GM18861 (cell line): ENCODE data around the gene GRIK2.
"Not testable (repeated sequence)": the region's sequence is repeated elsewhere in the genome, so short reads cannot be mapped to it uniquely, and the experiment has no call there.

ENCODE experiments used
- ATAC-seq: cut with Tn5 transposase; IDR thresholded peaks from one replicate; pipeline ENCODE4 v1.9.1; 2021; ENCODE audit not compliant: unreplicated experiment

GRIK2 gene

DNA sequence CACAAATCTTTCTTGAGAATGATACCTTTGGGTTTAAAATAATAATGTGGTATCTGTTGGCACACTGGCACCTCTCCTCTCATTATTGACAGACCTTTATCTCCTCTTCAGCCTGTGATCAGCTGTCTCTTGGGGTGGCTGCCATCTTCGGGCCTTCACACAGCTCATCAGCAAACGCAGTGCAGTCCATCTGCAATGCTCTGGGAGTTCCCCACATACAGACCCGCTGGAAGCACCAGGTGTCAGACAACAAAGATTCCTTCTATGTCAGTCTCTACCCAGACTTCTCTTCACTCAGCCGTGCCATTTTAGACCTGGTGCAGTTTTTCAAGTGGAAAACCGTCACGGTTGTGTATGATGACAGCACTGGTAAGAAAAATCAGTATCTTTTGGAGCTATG lies 232.8 kb downstream of the GRIK2 start:
- no peak for ATAC-seq

- ATAC-seq, result no peak
Observed at GRCh38 chr6:101630941-101631340, 237.4 kb downstream of the GRIK2 start.

- ATAC-seq, result no peak
Observed at GRCh38 chr6:101633081-101633480, 239.6 kb downstream of the GRIK2 start.

GRCh38 chr6:101638865-101639264 lies 245.4 kb downstream of the GRIK2 start:
- ATAC-seq, result not testable (repeated sequence)

DNA sequence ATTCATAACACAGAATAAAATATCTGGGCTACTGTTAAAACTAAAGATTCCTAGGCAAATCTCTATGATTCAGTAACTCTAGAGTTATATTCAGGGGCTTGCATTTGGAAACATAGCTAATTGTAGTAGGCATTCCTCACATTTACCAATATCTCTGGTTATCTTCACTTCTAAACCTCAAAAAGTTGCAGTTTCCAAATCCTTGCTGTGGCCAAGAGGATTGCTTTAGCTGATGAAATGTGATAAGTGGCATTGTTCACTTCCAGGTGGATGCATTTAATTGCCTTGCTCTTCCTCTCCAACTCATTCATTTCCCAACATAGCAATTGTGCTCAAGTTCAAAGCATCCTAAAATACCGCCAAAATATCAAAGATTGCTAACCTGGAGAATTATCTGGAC lies 246.6 kb downstream of the GRIK2 start:
- no peak for ATAC-seq

GRCh38 chr6:101645770-101646169 lies 252.3 kb downstream of the GRIK2 start:
- ATAC-seq, result no peak

GRCh38 chr6:101650402-101651100 lies 257.0 kb downstream of the GRIK2 start:
- ATAC-seq, result no peak

GRCh38 chr6:101652079-101652478 lies 258.6 kb downstream of the GRIK2 start:
- no peak for ATAC-seq

DNA sequence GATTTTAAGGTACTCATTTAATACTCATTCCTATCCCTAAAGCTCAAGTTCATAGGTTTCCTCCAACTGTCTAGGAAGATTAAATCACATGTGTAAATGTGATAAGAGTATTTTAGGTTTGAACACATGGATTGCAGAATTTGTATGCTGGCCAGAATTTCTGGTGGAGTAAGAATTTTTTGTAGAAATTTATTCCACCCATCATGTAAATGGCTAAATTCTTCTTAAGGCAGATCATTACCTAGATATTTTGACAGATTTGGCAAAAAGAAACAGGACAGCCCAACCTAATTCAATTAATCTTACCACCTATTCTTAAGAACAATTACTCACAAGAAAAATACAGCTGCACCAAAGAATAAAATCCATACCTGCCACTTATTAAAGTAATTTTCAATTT lies 261.6 kb downstream of the GRIK2 start:
- ATAC-seq, result no peak

- no peak for ATAC-seq
Observed at GRCh38 chr6:101662111-101662897, 268.8 kb downstream of the GRIK2 start.

DNA sequence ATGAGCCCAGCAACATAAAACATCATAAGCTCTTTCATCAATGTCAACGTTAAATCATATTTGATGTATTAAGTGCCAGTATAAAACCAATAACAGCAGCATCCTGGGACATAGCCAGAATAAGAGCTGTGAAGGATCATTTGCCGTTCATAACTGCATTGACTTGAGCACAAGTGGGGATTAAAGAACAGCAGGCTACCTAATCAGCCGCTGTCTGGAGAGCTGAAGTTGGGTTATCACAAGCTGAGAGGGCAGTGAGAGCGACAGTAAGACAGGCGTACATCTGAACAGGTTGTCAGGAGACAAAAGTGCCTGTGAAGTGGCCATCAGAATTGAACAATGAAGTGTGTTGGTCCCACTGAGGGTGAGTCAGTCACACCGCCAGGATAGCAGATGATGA lies 269.6 kb downstream of the GRIK2 start:
- no peak for ATAC-seq

- ATAC-seq, result no peak
Observed at GRCh38 chr6:101666256-101666655, 272.7 kb downstream of the GRIK2 start.

DNA sequence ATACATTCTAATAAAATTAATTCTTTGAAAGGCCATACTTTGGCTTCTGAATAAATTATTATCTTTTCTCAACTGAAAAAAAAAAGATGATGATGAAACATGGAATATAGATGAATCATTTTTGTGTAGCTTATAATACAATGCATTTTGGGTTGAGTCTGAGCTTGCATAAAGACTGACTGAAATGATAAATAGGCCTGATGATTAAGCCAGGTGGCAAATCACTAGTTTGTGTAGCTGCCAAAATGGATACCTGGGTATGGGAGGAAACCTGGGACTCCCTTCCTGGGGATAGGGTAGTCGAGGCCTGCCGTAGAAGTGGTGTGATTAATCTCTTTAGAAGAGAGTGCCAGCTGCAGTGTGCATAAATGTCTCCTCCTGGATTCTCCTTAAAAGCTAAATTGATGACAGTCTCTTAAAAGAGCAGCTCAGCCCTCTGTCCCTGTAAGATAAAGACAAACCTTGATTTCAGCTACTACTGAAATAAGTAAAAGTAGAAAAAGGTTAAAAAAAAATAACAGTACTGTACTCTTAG lies 275.1 kb downstream of the GRIK2 start:
- ATAC-seq, result no peak

- no peak for ATAC-seq
Observed at GRCh38 chr6:101676187-101676586, 282.7 kb downstream of the GRIK2 start.

DNA sequence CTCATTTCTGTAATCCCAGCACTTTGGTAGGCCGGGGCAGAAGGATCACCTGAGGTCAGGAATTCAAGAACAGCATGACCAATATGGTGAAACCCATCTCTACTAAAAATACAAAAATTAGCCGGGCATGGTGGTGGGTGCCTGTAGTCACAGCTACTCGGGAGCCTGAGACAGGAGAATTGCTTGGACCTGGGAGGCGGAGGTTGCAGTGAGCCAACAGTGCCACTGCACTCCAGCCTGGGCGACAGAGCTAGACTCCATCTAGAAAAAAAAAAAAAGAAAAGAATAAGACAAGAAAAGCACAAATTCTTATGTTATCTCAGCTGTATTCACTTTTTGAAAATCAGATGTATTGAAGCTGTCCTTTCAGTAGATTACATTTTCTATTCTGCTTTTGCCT lies 289.4 kb downstream of the GRIK2 start:
- no peak for ATAC-seq

DNA sequence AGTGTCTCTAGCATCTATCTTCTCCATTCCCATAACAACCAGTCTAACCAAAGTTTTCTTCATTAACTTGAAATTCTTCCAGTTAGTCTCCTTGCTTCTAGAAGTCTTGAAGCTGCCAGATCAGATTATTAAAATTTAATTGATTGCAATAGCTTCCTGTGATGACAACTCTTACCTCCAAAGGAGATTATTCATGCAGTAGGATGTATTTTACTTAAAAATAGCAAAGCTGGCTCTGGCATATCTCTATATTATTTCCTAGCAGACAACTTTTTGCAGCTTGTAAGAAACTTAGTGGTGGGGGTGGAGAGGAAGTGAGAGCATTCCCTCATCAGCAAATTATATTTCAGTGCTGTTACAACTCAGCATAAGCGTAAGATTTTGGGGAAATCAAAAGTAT lies 290.4 kb downstream of the GRIK2 start:
- no peak for ATAC-seq

- no peak for ATAC-seq
Observed at GRCh38 chr6:101686653-101687052, 293.1 kb downstream of the GRIK2 start.

DNA sequence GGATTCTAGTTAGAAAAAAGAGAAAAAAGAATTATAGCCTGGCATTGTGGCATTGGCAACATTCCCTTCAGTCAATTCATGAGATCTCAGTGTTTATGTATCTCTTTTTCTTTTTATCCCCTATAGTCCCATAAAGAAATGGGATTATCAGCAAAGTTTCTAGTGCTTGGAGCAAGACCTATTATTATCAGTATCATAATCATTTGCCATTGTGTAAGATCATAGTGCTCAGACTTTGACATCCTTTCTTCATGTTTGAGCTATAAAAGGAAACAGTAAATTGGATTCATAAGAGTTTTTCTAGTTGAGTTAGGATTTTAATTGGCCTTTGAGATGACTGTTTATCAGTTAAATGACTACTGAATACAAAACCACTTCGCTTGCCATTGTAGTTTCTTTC lies 295.6 kb downstream of the GRIK2 start:
- ATAC-seq, result no peak

DNA sequence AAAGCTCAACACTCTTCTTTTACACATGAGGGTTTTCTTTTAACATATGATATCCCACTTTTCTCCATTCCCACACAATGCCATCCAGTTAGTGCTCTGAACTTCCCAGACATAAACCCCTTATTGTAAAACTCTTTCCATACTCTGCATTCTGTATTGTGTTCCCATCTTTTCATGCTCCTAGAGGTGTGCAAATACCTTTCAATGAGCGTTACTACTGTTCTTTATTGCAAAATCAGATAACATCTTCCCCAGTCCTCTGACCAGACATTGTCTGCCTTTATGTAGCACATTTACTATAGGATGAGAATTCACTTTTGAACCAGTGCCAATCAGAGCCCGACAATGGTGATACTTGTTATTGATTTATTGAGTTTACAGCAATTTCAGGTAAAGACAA lies 296.2 kb downstream of the GRIK2 start:
- no peak for ATAC-seq

- no peak for ATAC-seq
Observed at GRCh38 chr6:101700655-101701054, 307.1 kb downstream of the GRIK2 start.

- ATAC-seq, result no peak
Observed at GRCh38 chr6:101703311-101703710, 309.8 kb downstream of the GRIK2 start.

GRCh38 chr6:101705866-101706265 lies 312.4 kb downstream of the GRIK2 start:
- no peak for ATAC-seq
